HG02571 (cell line): ENCODE results near the gene TMEM45A.
A peak's percentile ranks its signal among the peaks of the same experiment; 100 is the strongest.
"Not testable (repeated sequence)": the region's sequence is repeated elsewhere in the genome, so short reads cannot be mapped to it uniquely, and the experiment has no call there.

ENCODE experiments used
- ATAC-seq: cut with Tn5 transposase; IDR thresholded peaks from one replicate; pipeline ENCODE4 v1.9.1; 2021; ENCODE audit warnings: mild to moderate bottlenecking, moderate library complexity; ENCODE audit not compliant: unreplicated experiment

TMEM45A gene

DNA sequence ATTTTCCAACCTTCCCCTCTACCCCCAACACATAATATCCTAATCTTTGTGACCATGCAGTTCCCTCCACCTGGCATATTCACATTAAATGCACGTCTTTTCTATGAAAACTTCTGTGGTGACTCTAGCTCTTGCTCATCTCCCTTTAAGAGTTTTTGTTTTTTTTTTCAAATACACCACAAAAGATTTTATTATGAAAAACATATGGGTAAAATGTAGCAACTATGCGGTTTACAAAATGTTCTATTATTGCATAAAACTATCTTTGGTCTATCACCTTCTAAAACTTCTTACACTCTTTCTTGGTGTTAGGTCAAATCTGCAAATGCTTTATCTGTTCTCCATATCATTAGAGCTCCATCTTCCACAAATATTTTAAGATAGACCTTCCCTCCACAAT, 78.4 kb downstream of the TMEM45A start:
- no peak for ATAC-seq

DNA sequence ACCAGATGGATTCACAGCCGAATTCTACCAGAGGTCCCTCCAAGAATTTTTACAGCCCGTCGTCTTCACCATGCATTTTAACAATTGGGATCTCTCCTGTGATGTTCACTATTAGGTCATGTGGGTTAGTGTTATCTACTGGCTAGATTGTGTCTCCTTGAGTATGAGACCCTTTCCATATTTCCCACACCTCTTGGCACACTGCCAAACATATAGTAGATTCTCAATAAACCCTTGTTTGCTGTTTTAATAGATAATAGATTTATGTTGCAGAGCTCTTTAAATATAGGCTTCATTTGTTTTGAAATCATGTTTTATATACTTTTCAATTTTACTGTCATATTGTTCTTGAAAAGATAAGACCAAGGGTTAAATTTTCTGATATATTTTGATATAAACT, 82.1 kb downstream of the TMEM45A start:
- no peak for ATAC-seq

DNA sequence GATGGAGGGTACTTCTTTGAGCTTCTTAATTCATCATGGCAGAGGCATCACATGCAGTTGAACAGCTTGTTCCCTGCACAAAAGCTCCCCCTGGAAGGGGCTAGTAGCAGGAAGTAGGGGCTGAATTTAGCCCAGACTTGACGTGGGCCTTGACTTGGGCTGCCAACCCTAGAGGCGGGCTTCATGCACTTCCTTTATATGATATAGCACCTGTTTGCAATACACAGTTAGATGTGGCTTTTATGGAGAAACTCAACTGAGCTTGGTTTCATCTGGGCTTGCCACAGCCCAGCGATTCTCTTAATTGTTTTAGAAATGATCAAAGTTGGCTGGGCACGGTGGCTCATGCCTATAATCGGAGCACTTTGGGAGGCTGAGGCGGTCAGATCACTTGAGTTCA, 83.3 kb downstream of the TMEM45A start:
- no peak for ATAC-seq

DNA sequence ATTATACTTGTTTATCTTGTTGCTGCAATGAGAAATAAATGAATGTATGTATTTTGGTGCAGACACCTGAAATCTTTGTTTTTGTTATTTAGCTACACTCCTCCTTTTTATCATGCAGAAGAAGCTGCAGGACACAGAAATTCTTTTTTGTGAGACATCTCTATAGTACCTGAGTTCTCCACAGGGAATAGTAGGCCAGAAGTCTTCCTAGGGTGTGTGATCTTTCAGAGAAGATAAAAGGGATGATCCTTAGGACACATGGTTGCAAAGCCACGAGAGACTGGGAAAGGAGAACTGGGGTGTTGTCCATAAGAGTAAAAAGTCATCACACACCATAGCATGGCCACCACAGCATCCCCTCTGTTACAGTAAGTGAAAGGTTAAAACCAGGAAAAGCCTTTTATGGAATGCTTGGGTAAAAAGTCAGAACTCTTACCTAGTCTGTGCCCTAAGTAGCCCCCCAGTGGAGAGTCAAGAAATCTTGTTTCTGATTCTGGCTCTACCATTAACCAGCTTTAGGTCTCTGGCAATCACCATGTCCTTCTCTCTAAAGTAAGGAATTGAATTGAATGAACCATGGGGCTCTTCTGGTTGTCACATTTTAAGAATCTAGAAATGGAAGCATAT, 85.1 kb downstream of the TMEM45A start:
- no peak for ATAC-seq

DNA sequence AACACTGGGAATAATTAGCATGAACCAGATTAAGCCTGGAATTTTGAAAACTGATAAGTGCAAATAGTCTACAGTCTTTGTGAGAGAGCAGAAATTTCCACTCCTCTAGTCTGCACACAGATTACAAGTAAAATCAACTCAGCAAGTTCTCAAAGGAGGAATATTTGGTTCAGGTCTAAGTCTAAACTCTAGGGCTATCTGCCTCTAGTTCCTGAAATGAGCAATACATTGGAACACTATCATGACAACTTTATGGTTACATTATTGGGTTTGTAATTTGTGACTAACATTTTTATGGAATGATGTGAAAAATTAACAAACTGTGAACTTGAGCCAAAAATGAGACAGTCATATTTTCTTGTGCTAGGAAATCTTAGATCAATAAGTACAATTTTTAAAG, 86.2 kb downstream of the TMEM45A start:
- ATAC-seq, result no peak

DNA sequence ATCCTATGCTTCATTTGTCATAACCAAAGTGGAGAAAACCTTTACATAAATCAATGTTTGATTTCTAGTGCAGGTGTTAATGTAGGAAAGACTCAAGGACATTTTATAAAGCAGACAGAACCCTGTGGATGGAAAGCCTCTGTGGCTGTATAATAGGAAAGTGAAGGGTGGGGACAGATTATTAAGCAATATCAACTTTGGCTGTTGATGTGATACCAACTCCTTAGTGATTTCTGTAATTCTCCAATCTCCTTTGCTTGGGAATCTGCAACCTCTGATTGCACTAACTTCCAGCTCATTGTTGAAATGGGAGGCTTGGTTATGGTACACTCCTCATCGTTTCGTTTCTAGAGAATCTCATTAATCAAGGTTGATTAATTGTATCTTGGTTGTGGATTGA, 87.7 kb downstream of the TMEM45A start:
- ATAC-seq, result no peak

DNA sequence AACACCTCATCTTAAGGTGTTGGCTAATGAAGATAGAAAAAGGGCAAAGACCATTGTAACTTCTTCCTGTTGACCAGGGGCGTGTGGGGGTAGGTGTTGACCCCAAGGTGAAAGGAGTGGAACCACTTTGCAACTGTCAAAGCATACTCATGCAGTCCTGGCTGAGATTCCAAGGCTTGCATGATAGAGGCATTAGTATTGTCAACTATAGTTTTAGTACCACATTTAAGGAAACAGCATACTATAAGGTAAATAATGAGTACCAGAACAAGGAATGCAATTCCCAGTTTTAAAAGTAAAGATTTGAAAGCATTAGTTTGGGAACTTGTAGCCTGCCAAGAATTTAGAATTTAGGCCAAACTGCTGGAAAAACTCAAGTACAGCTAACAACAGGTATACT, 89.2 kb downstream of the TMEM45A start:
- no peak for ATAC-seq

DNA sequence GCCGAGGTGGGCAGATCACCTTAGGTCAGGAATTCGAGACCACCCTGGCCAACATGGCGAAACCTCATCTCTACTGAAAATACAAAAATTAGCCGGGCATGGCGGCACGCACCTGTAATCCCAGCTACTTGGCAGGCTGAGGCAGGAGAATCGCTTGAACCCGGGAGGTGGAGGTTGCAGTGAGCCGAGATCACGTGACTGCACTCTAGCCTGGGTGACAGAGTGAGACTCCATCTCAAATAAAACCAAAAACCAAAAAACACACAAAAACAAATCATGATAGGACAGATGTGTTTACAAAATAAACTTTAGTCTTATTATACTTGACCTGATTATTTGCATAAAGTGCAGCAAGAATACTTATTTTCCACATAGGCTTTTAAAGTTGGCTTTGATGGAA, 89.7 kb downstream of the TMEM45A start:
- not testable (repeated sequence) for ATAC-seq

DNA sequence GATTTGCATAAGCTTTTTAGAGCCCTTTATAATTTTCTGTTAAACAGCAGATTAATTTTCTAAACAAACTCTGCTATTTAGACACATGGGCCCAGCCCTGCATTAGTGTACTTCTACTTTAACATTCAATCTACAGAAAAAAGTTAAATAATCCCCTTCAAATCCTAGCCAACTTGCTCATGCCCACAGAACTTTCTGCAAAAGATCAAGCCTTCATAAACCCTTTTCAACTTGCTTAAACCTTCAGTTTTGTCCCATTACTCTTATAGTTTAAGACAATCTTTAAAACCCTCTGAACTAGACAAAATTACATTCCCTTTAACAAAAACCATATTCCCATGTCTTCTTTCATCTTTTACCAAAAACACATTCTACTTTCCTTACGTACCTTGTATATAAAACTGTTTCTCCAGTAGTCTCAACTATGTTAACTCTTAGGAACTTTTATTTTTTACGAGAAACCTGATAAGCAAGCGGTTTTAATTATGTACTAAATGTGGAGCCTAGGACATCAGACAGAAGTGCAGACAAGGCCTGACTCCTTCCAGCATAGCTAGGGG, 91.8 kb downstream of the TMEM45A start:
- no peak for ATAC-seq

DNA sequence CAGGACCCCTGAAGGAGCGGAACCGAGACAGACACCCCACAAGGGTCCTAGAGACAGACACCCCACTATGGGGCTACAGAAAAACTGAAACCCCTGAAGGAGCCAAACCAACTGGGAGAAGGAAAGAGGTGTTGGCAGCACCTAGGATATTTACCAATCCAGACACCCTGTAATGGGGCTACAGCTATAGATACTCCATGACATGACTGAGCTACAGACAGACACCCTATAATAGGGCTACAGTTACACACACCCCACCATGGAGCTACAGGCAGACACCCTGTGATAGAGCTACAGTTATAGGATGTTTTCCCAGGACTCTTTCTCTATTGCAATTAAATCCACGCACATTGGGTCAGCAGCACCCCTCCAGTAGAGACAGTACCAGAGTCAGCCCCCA, 94.4 kb downstream of the TMEM45A start:
- ATAC-seq, result no peak

DNA sequence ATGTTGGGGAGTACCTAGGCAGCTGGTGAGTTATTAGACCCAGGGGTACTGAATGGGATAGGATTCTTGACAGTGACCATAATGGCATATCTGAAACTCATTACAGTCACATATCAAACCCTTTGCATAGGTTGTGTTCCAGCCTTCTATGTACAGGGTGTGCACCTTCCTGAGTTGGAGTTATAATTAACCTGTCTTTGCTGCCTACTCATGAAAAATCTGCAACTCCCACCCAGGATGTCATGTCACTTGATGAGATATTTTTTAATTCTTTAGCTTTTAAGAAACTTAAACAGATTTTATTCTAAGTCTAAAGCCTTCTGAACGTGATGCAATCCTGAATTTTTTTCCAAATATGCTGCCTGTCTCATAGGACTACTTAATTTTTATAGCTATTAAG, 95.8 kb downstream of the TMEM45A start:
- ATAC-seq, result no peak

DNA sequence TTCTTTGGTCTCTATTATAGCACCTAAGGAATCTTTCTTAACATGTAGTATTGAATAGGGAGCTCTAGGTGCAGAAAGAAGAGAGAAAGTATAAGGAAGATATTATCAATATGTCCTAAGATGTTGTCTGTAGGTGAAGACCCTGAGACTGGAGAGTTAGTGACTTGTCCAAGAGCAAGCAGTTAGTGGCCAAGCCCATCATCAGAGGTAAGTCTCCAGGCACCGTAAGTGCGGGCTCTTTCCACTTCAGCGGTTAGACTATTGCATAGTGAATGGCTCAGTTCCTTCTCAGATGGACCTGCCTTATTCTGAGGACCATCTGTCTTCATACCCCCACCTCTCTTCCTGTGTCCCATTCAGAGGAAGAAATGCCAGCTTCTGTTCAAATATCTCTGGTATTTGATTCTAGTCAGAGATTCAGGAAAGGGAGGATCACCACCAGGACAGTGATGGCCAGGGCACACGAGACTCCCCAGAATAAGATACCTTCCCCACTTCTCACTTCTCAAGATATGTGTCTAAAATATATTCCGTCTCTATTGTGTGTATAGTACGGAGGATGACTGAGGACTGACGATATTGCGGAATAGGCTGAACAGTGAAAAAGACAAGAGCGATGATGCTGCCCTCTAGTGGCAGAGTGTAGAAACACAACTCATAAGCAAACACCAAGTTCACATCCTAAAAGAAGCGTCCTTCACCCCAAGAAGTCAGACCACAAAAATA, 97.9 kb downstream of the TMEM45A start:
- peak; percentile 75 for ATAC-seq

DNA sequence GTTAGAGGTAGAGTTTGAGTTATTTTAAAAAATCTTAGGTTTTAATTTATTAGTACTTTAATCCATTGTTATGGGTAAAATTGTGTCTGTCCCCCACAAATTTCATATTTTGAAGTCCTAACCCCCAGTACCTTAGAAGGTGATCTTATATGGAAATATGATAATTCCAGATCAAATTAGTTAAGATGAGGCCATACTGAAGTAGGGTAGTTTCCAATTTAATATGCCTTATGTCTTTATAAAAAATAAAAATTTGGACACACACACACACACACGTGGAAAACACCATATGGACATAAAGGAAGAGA, 98.4 kb downstream of the TMEM45A start:
- no peak for ATAC-seq

DNA sequence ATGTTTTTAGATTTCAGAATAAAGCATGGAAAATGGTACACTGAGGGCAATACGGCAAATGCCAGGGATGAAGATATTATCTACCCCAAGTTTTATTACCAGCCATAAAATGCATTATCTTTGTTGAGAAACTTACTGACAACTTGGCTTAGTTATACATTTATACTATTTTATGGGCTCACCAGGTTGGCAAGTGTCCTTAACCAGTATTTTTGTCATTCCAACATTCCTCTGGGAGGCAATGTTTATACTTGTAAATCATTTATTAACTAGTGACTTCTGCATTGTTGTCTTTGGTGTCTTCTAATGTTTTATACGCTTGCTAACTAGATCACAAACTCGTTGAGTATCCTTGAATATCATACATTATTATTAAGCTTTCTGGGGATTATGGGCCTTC, 99.0 kb downstream of the TMEM45A start:
- ATAC-seq, result no peak

DNA sequence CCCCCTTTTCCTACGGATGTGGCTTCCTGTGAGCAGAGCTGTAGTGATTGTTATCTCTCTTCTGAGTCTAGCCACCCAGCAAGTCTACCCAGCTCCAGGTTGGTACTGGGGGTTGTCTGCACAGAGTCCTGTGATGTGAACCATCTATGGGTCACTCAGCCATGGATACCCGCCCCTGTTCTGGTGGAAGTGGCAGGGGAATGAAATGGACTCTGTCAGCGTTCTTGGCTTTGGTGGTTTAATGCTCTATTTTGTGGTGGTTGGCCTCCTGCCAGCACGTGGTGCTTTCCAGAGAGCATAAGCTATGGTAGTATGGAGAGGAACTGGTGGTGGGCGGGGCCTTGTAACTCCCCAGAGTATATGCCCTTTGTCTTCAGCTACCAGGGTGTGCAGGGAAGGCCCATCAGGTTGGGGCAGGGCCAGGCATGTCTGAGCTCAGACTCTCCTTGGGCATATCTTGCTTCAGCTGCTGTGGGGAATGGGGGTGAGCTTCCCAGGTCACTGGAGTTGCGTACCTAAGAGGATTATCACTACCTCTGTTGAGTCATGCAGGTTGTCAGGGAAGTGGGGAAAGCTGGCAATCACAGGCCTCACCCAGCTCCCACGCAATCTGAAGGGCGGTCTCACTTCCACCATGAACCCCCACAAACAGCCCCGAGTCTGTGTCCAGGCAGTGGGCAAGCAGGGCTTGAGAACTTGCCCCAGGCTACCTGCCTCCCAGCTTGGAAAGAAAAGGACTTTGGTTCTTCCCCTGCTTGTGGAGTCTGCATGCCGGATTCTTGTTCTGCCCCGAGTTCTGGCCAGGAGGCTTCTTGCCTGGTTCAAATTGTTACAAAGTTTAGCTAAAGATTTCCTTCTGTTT, 108.0 kb downstream of the TMEM45A start:
- ATAC-seq, result no peak

DNA sequence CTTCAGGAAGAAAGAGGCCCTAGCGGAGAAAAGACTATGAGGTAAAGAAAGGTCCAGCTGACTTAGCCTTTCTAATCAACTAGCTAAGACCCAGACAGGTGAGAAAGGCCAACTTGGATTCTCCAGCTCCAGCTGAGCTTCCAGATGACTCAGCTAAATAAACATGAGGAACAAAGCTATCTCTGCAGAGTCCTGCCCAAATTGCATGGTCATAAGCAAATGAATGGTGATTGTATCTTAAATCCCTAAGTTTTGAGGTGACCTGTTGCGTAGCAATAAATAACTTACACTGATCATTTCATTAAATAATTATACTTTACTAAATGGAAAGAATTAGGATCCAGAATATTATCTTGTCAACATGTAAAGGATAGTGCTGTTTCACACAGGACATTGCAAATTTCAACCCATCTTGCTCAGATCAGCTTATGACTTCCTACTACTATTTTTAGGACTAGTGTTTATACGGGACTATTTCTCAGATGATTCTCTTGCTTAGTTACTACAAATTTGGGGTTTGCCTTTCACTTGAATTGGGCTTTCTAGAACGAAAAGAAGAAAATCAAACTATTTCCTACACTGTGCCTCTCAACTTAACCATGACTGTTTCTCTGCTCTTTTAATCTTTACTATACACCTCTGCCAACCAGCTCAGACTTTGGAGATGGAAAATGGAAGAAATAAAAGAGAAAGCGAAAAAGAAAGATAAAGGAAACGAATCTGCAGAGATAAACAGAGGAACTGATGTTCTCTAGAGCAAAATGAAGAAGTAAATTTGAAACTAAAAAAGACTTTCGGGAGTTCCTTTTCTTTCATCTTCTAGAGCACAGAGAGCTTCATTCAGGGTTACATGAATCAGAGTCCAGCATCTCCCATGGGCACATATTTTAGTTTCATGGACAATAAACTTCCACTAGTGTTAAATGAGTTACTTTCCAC, 110.4 kb downstream of the TMEM45A start:
- ATAC-seq, result peak; percentile 45

DNA sequence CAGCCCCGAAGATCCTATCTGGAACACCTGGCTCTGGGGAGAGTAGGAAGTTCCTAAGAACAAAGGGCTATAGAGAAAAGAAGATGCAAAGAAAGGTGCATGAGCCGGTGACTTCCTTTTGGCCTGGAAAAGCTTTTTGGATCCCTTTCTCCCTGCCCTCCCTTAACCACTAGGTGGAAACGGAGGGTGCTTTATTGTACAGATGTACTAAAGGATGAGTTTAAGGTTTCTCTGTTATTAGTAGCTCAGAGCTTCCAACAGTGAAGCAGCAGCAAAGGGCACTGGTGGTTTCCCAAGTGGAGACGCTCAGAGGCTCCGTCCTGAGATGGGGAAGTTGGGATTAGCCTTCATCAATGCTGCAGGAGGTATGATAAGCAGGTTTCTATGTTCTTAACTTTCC, 111.0 kb downstream of the TMEM45A start:
- peak; percentile 43 for ATAC-seq

DNA sequence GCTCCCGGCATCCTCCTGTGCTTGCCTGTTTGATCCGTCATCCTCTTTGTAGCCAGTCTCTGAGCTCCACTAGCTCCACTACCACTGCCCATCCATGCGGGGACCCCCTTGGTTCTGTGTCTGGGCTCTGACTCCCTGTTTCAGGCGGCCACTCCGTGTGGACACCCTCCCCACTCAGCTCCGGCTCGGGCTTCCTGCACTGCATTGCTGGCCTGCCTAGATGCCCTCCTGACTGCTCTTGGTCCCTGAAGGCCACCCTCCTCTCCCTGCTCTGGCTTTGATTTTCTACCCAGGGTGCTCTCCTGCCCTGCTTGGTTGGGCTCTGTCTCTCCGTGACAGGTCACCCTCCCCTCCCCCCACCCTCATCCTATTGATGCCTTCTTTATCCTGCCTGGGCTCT, 112.9 kb downstream of the TMEM45A start:
- no peak for ATAC-seq

DNA sequence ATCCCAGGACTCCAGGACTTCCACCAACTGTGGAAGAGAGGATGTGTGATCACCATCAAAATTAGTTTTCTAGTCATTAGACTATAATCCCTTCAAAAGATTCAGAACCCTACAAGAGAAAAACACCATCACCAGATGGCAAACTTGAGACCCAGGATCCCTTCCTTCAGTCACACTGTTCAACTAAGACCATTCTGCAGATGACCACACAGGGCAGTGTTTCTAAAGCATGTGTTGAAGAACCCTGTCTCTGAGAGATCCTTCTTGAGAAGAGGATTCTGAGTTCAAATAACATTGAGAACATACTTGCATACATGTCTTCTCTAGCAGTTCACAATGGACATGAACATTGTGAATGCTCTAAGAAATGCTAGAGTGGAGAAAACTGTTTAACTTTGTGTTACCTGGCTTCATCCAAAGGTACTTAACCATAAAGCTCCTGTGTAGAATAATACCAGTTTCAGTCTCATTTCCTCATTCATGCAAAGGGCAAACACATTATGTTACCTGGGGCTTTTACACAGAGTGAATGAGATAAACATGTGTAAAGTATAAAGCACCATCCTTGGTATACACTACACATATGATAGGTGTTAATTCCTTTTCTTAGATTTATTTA, 114.6 kb downstream of the TMEM45A start:
- peak; percentile 64 for ATAC-seq

DNA sequence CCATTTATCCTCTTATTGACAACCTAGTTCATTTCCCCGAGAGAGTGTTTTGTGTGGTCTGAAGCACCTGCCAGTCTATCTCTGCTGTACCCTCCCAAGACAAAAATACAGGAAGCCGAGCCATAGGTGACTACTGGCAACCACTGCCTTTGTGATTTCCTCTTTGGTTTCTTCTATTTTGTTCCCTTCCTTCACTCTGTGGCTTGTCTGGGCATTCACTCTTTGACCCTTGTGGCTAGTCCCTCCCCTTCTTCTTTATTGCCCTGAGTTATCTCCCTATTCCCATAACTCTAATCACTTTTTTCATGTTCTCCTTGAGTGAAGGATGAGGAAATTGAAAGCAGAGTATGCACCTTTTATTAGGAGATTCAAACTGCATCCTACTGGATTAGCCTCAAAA, 116.9 kb downstream of the TMEM45A start, which contains the start of gene ADGRG7:
Gene ADGRG7, plus strand, starts transcription at position 297 of the 400 bp plus-strand sequence. CDS start 256 bp downstream, outside the sequence.
- no peak for ATAC-seq
